Ishikawa (cell line): ENCODE measurements around the gene TRDN.

Experiments used
- CEBPB ChIP-seq: IDR thresholded peaks from 2 replicates; pipeline ENCODE4 v1.6.1; 2012
- EGR1 ChIP-seq: IDR thresholded peaks from 2 replicates; pipeline ENCODE4 v1.6.1; 2012
- EP300 ChIP-seq: IDR thresholded peaks from 2 replicates; pipeline ENCODE4 v1.6.1; 2012; ENCODE audit warnings: borderline replicate concordance
- MAX ChIP-seq: IDR thresholded peaks from 2 replicates; pipeline ENCODE4 v1.6.1; 2012
- REST ChIP-seq: IDR thresholded peaks from 2 replicates; pipeline ENCODE4 v1.6.1; 2012; ENCODE audit warnings: low read depth, mild to moderate bottlenecking

GRCh38 chr6:123625696-123626095 lies 11.1 kb downstream of the TRDN start:
- TF ChIP-seq EP300 (no peak), MAX (no peak), CEBPB (no peak), EGR1 (no peak), REST (no peak)
